ENCODE data around the gene CCDC183.

Gene CCDC183

GRCh38 chr9:136796238-136796774 is at the start of gene CCDC183:
TSS of gene CCDC183 (plus strand) at chr9:136796338. CDS start at chr9:136796398, 60 bp downstream.
- H3K27ac ChIP-seq, result peak within 1 kb of the TSS; percentile 26
- TF ChIP-seq ZFX (IDR thresholded peaks at IDR 0.05), result no peak
- no peak for TF ChIP-seq CTCF (conservative IDR thresholded peaks at IDR 0.05)

- H3K27ac ChIP-seq, result no peak overlapping the region
- TF ChIP-seq ZFX (IDR thresholded peaks at IDR 0.05) (no peak), CTCF (conservative IDR thresholded peaks at IDR 0.05) (no peak)
These were observed 49.5 kb upstream of the CCDC183 start for GRCh38 chr9:136746621-136747020.

DNA sequence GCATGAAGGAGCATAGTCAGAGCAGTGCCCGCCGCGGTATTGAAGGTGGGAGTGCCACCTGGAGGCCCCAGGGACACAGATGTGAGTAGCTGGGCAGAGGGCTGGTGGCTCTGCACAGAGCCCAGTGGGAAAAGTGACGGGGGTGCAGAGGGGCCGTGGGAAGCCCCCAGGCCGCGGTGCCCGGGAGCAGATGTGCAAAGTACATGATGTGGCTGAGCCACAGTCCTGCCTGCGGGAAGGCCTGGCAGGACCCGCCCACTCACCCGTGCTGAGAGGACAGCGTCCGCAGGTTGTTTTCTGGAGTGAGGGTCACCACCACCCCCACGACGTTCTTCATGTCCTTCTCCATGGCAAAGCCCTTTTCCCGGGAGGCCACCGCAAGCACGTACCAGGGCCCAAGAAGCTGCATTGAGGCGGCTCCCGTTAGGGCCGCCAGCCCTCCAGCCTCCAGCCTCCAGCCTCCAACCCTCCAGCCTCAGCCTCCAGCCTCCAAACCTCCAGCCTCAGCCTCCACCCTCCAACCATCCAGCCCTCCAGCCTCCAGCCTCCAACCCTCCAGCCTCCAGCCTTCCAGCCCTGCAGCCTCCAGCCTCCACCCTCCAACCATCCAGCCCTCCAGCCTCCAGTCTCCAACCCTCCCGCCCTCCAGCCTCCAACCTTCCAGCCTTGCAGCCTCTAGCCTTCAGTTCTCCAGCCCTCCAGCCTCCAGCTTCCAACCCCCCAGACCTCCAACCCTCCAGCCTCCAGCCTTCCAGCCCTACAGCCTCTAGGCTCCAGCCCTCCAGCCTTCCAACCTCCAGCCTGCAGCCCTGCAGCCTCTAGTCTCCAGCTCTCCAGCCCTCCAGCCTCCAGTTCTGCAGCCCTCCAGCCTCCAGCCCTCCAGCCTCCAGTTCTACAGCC is 48.7 kb upstream of the CCDC183 start:
- TF ChIP-seq CTCF (conservative IDR thresholded peaks at IDR 0.05) (no peak), ZFX (IDR thresholded peaks at IDR 0.05) (no peak)
- H3K27ac ChIP-seq, result no peak overlapping the region

GRCh38 chr9:136748201-136748600 is 47.9 kb upstream of the CCDC183 start, which contains the start of gene LCN6:
TSS of gene LCN6 (minus strand) at chr9:136748525. CDS start at chr9:136748483, 42 bp downstream.
- no peak for TF ChIP-seq ZFX (IDR thresholded peaks at IDR 0.05)
- TF ChIP-seq CTCF (conservative IDR thresholded peaks at IDR 0.05), result no peak
- H3K27ac ChIP-seq, result no peak within 1 kb of the TSS

DNA sequence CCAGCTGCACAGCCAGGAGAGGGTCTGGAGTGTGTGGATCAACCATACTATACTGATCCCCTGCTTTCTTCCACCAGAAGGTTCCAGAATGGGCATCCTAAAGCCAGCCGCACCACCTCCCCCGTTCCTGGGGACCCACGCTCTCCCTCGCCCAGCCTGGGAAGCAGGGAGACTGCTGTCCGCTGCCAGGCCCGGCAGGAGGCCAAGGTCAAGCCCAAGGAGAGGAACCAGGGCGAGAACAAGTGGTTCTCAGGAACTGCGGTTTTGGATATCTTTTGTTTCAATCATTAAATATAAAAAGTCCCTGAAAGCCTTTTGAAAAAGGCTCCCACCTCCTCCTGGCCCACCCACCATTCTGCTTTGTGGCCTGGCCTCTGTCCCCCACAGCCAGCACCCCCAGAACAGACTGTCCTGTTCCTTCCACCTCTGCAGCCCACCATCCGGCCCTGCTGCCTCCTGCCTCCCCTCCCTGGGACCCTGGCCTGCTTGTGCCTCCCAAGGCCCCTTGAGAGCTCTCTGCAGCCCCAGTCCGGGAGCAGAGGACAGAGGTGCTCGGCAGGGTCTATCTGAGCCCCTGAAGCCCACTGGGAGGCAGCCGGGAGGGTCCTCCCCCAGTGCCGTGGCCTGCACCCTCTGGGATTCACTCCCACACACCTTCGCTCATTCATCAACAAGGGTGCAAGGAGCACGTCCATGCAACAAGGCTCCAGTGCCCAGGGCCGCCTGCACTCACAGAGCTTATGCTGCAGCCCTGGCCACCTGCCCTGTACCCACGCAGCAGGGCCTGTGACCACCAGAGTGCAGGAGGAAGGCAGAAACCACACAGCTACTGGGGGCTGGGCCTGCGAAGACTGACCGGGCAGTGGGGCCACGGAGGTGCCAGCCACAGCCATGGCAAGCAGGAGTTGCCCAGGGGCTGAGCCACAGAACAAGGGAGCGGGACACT is 47.2 kb upstream of the CCDC183 start:
- TF ChIP-seq CTCF (conservative IDR thresholded peaks at IDR 0.05) (no peak), ZFX (IDR thresholded peaks at IDR 0.05) (no peak)
- H3K27ac ChIP-seq, result no peak overlapping the region

GRCh38 chr9:136750526-136750925 is 45.6 kb upstream of the CCDC183 start:
- H3K27ac ChIP-seq, result no peak overlapping the region
- TF ChIP-seq CTCF (conservative IDR thresholded peaks at IDR 0.05), result no peak
- no peak for TF ChIP-seq ZFX (IDR thresholded peaks at IDR 0.05)

All from C4-2B (cell line).